GM21529 (cell line): ENCODE results near the gene DLL4.

ENCODE experiments used
- ATAC-seq: cut with Tn5 transposase; IDR thresholded peaks from one replicate; pipeline ENCODE4 v1.9.1; 2021; ENCODE audit not compliant: unreplicated experiment

DLL4 gene

GRCh38 chr15:40928821-40929659 is at the start of gene DLL4:
Gene DLL4, plus strand, starts transcription at chr15:40929340. Its CDS starts 329 bp downstream, at chr15:40929669.
- ATAC-seq = no peak

GRCh38 chr15:40879609-40880008 is 49.5 kb upstream of the DLL4 start:
- no peak for ATAC-seq

- no peak for ATAC-seq
Measured at GRCh38 chr15:40881351-40881750, 47.8 kb upstream of the DLL4 start.

GRCh38 chr15:40886586-40886985 is 42.6 kb upstream of the DLL4 start:
- ATAC-seq = no peak

- no peak for ATAC-seq
Measured at GRCh38 chr15:40889112-40889511, 40.0 kb upstream of the DLL4 start.

GRCh38 chr15:40891138-40891537 is 38.0 kb upstream of the DLL4 start:
- no peak for ATAC-seq

GRCh38 chr15:40891810-40892446 is 37.2 kb upstream of the DLL4 start:
- ATAC-seq = no peak

GRCh38 chr15:40892447-40893012 is 36.6 kb upstream of the DLL4 start:
- no peak for ATAC-seq

GRCh38 chr15:40893019-40893670 is 36.0 kb upstream of the DLL4 start:
- no peak for ATAC-seq

- ATAC-seq = peak; percentile 82
Measured at GRCh38 chr15:40893733-40894680, 35.1 kb upstream of the DLL4 start, which contains the start of gene VPS18. Gene VPS18, plus strand, starts transcription at chr15:40894450. Its CDS starts 319 bp downstream, at chr15:40894769.

- ATAC-seq = peak; percentile 43
Measured at GRCh38 chr15:40894681-40895448, 34.3 kb upstream of the DLL4 start.

GRCh38 chr15:40899536-40900207 is 29.5 kb upstream of the DLL4 start:
- no peak for ATAC-seq

GRCh38 chr15:40900256-40901052 is 28.7 kb upstream of the DLL4 start:
- no peak for ATAC-seq

GRCh38 chr15:40901053-40901443 is 28.1 kb upstream of the DLL4 start:
- no peak for ATAC-seq

- no peak for ATAC-seq
Measured at GRCh38 chr15:40902605-40903561, 26.3 kb upstream of the DLL4 start.

- ATAC-seq = no peak
Measured at GRCh38 chr15:40904552-40905201, 24.5 kb upstream of the DLL4 start.
